HCT116 (cell line): Measurements from ENCODE around the gene ELANE.

Experiments used
- CTCF ChIP-seq, 3 experiments: fragments of 200-600 bp in 1 of 3; sonication (generic) in 1 of 3; IDR thresholded peaks in 2 of 3; conservative IDR thresholded peaks in 1 of 3; 2 replicates each; pipeline ENCODE4 v1.5.1; 2012 to 2017; ENCODE audit warnings: low read depth in 2 of 3, low read length in 2 of 3, antibody characterized with exemption in 1 of 3, borderline replicate concordance in 1 of 3, control low read depth in 1 of 3, mild to moderate bottlenecking in 1 of 3, mixed read lengths in 1 of 3, mixed run types in 1 of 3, moderate library complexity in 1 of 3; ENCODE audit not compliant: insufficient read depth in 1 of 3
- ELF1 ChIP-seq: IDR thresholded peaks from 2 replicates; pipeline ENCODE4 v1.6.1; 2012; ENCODE audit warnings: low read depth, borderline replicate concordance
- EZH2 ChIP-seq: fragments of 200-600 bp; sonication (generic); IDR thresholded peaks from 2 replicates; pipeline ENCODE4 v1.6.1; 2017; ENCODE audit warnings: antibody characterized with exemption, mixed run types
- EZH2phosphoT487 ChIP-seq: fragments of 200-600 bp; IDR thresholded peaks from 2 replicates; pipeline ENCODE4 v1.6.1; 2018; ENCODE audit warnings: antibody characterized with exemption, borderline replicate concordance
- FOSL1 ChIP-seq: IDR thresholded peaks from 2 replicates; pipeline ENCODE4 v1.6.1; 2012; ENCODE audit warnings: low read depth
- JUND ChIP-seq: IDR thresholded peaks from 2 replicates; pipeline ENCODE4 v1.6.1; 2012
- POLR2A ChIP-seq: IDR thresholded peaks from 2 replicates; pipeline ENCODE4 v1.7.0; 2011; ENCODE audit warnings: borderline replicate concordance; ENCODE audit not compliant: insufficient read depth, insufficient read length; ENCODE audit errors: extremely low read depth
- POLR2AphosphoS5 ChIP-seq: IDR thresholded peaks from 2 replicates; pipeline ENCODE4 v1.6.1; 2011; ENCODE audit warnings: mild to moderate bottlenecking, low read depth, low read length, moderate library complexity
- SIN3A ChIP-seq: IDR thresholded peaks from 2 replicates; pipeline ENCODE4 v1.6.1; 2012; ENCODE audit warnings: low read depth
- SP1 ChIP-seq: IDR thresholded peaks from 2 replicates; pipeline ENCODE4 v1.6.1; 2012; ENCODE audit warnings: low read depth
- TCF7L2 ChIP-seq: IDR thresholded peaks from 2 replicates; pipeline ENCODE4 v1.7.0; 2011; ENCODE audit warnings: borderline replicate concordance, inconsistent platforms; ENCODE audit not compliant: insufficient read depth, insufficient read length; ENCODE audit errors: extremely low read depth
- YY1 ChIP-seq: IDR thresholded peaks from 2 replicates; pipeline ENCODE4 v1.6.1; 2011; ENCODE audit warnings: low read length, low read depth, moderate library complexity, mild to moderate bottlenecking; ENCODE audit not compliant: insufficient replicate concordance; ENCODE audit errors: extremely low read depth
- ZBTB33 ChIP-seq: IDR thresholded peaks from 2 replicates; pipeline ENCODE4 v1.6.1; 2011; ENCODE audit warnings: mild to moderate bottlenecking, low read length, moderate library complexity; ENCODE audit not compliant: insufficient replicate concordance; ENCODE audit errors: extremely low read depth
- TF ChIP-seq, protein P1 (sequence below): IDR thresholded peaks from 2 replicates; pipeline ENCODE4 v1.6.1; 2012; ENCODE audit warnings: low read depth

GRCh38 chr19:902093-902370, 49.9 kb downstream of the ELANE start:
- no peak for TF ChIP-seq JUND
- no peak for TF ChIP-seq CTCF (IDR thresholded peaks at IDR 0.05 in 2 of 3, conservative IDR thresholded peaks at IDR 0.05 in 1 of 3; ENCODE audit: borderline replicate concordance in 1 of 3, insufficient read depth in 1 of 3, low read depth in 2 of 3, low read length in 2 of 3)
- TF ChIP-seq FOSL1: no peak
- TF ChIP-seq POLR2A: no peak
- TF ChIP-seq SP1: no peak
- no peak for TF ChIP-seq TCF7L2
- no peak for TF ChIP-seq EZH2phosphoT487
- no peak for TF ChIP-seq ZBTB33
- TF ChIP-seq, protein P1, sequence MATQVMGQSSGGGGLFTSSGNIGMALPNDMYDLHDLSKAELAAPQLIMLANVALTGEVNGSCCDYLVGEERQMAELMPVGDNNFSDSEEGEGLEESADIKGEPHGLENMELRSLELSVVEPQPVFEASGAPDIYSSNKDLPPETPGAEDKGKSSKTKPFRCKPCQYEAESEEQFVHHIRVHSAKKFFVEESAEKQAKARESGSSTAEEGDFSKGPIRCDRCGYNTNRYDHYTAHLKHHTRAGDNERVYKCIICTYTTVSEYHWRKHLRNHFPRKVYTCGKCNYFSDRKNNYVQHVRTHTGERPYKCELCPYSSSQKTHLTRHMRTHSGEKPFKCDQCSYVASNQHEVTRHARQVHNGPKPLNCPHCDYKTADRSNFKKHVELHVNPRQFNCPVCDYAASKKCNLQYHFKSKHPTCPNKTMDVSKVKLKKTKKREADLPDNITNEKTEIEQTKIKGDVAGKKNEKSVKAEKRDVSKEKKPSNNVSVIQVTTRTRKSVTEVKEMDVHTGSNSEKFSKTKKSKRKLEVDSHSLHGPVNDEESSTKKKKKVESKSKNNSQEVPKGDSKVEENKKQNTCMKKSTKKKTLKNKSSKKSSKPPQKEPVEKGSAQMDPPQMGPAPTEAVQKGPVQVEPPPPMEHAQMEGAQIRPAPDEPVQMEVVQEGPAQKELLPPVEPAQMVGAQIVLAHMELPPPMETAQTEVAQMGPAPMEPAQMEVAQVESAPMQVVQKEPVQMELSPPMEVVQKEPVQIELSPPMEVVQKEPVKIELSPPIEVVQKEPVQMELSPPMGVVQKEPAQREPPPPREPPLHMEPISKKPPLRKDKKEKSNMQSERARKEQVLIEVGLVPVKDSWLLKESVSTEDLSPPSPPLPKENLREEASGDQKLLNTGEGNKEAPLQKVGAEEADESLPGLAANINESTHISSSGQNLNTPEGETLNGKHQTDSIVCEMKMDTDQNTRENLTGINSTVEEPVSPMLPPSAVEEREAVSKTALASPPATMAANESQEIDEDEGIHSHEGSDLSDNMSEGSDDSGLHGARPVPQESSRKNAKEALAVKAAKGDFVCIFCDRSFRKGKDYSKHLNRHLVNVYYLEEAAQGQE: no peak
- TF ChIP-seq EZH2: no peak
- no peak for TF ChIP-seq POLR2AphosphoS5
- no peak for TF ChIP-seq SIN3A
- TF ChIP-seq ELF1: no peak
- TF ChIP-seq YY1: no peak
